ENCODE results near the gene CHD9.
"Not testable (repeated sequence)": the region's sequence is repeated elsewhere in the genome, so short reads cannot be mapped to it uniquely, and the experiment has no call there.

The CHD9 gene

DNA sequence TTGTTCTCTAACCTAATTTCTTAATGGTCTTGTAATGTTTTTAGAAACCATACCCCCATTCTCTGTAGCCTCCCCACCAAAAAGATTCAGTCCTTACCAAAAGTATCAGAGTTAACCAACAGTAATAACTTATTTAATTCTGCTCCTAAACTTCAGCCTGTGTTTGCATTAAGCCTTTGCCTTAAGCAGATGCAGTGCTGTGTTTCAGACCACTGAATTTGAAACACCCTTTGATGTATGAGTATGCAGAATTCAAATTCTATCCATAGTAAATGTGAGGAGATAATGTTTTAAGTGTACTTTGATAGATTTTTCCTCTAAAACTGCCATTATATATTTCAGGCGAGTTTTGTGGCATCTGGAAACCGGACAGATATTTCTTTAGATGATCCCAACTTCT lies 207.9 kb downstream of the CHD9 start:
- no peak for DNase-seq (ENCODE audit: low read depth in 1 of 2, low spot score in 1 of 2)

DNA sequence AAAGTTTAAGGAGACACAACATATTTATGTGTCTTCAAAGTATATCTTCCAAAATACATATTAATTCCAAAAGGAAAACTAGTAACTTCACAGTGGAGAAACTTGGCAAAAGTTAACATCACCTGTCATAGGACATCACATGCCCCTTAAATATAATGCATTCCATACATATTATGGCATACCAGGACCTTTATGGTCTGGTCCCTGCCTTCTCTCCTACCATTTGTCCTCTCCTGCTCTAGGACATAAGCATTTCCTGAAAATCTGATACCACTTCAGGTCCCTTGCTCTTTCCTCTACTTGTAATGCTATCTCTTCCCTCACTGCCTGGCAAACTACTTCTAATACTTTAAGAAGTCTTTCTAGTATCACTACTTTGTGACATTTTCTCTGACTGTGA lies 211.4 kb downstream of the CHD9 start:
- DNase-seq (ENCODE audit: low read depth in 1 of 2, low spot score in 1 of 2), result no peak

DNA sequence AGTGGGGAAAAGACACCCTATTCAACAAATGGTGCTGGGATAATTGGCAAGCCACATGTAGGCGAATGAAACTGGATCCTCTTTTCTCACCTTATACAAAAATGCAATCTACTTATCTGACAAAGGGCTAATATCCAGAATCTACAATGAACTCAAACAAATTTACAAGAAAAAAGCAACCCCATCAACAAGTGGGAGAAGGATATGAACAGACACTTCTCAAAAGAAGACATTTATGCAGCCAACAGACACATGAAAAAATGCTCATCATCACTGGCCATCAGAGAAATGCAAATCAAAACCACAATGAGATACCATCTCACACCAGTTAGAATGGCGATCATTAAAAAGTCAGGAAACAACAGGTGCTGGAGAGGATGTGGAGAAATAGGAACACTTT lies 223.7 kb downstream of the CHD9 start:
- not testable (repeated sequence) for DNase-seq (ENCODE audit: low read depth in 1 of 2, low spot score in 1 of 2)

DNA sequence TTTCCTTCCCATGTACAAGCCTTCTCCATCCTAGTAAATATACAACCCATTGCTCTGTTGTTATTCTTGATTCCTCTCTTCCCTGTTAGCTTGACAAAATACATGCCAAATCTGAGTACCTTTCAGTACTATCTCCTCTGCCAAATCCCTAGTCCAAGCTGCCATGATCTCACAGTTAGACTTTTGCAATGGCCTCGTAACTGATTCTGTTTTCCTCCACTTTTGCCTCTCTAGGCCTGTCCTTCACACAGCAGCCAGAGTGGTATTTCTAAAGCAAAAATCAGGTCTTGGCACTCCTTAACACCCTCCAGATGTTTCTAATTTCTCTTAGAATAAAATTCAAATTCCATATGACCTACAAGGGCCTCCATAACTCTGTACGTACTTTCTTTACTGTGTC lies 226.5 kb downstream of the CHD9 start:
- DNase-seq (ENCODE audit: low read depth in 1 of 2, low spot score in 1 of 2), result no peak

DNA sequence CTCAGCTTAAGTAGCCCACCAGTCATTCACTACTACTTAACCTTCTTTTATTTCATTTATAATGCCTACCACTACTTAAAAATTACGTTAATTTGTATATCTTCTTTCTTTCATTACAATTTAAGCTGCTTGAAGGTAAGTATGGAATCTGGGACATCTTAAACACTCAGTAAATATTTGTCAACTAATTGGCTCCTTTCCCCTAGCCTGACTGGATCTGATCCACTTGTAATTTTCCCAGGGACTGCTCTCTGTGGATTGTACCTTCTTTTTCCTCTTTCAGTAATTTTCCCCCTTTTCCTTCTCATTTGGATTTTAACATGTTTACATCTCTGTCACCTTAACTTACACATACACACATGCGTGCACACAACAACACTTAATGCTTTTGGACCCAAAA lies 227.1 kb downstream of the CHD9 start:
- DNase-seq (ENCODE audit: low read depth in 1 of 2, low spot score in 1 of 2), result no peak

DNA sequence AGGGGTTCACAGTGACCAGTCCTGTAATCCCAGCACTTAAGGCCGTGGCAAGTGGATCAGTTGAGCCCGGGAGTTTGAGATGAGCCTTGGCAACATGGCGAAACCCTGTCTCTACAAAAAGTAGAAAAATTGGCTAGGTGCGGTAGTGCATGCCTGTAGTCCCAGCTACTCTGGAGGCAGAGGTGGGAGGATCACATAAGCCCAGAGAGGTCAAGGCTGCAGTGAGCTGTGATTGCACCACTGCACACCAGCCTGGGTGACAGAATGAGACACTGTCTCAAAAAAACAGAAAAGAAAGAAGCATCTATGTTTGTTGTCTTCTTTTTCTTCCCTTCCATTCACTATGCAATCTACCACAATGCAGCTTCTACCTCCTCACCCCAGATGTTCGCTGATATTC lies 227.5 kb downstream of the CHD9 start:
- no peak for DNase-seq (ENCODE audit: low read depth in 1 of 2, low spot score in 1 of 2)

DNA sequence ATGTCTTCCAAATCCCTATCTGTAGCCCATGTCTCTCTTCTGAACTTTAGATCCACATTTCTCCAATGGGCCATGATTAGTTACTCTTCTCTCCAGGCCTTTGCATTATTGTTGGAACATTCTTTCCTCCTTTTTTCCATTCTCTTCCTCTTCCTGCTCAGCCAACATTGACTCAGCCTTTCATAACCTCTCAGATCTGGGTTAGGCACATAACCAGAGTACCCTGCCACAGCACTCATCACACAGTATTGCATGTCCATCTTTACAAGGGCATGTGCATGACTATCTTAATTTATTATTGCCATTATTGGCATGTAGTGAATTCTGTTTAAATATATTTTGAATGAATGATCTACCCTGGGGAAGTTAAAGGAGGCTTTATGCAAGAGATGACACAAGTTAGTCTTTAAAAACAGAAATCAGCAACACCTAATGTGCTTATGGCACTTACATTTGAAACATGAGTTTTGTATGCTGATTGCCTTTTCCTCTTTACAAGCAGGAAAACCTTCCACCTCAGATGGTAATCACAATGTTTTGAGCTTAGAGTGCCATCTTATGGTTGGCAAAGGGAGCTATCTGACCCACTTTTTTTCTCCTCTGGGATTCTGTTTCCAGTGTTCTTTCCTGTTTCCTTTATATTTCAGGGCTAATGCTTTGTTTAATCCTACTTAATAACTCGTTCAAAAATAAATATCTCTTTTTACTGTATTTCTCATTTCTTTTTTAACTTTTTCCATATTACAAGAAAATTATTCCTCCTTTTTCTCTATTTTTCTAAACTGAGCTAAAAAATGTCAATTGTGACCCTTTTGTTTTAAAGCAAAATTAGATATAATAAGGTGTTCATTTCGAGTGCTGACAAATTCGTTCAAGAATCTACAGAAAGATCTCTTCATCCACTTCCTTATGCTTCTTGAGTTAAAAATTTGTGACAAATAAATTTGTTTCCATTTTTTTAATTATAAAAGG lies 228.5 kb downstream of the CHD9 start:
- DNase-seq (ENCODE audit: low read depth in 1 of 2, low spot score in 1 of 2), result no peak

DNA sequence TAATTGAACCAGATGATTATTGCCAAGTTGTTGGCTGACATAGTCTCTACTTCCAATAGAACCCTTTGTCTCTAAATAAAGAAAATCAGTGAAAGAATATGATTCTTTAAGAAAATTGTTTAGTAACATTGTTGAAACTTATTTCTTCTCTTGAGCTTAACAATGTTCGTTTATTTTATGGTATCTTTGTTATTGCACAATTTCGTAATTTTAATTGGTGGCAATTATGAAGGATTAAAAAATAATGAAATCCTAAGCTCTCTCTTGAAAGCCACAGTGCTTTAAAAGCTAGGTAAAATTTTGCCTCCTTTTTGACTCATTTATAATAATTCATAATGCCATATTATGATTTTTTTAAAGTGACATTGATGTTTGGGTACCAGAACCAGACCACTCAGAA lies 230.4 kb downstream of the CHD9 start:
- no peak for DNase-seq (ENCODE audit: low read depth in 1 of 2, low spot score in 1 of 2)

DNA sequence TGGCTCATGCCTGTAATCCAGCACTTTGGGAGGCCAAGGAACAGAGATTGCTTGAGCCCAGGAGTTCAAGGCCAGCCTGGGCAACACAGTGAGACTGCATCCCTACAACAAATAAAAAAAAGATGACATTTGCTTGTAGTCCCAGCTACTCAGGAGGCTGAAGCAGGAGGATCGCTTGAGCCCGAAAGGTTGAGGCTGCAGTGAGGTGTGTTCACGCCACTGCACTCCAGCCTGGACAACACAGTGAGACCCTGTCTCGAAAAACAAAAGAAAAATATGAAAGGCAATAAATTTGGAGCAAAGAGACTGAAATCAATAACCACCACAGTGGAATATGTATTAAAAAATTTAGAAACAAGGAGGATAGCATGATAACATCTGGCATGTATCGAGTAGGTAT lies 235.7 kb downstream of the CHD9 start:
- DNase-seq (ENCODE audit: low read depth in 1 of 2, low spot score in 1 of 2), result no peak

DNA sequence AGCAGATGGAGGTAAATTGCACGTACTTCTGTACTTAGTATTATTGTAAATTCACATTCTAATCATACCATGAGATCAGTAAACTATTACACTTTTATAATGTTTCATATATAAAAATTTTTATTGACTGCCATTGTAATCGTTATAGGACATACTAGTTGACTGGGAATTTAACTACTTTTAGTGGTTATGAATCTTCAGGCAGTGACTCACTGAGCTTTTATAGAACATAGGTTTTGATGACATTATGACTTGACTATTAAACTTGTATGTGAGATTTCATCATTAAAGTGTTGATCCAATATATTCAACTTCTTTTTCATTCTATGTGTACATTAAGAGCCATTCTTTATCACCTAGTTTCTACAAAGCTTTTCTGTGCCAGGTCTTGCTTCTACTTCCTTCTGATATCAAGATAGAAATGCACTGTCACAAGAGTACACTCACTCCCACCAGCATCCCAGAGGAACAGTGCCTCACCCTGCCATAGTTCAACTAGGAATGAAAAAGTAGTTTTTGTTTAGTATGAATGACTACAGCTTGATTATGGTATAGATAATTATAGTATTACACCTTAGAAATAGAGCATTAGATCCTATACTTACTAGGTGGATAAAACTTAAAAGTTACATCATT lies 237.1 kb downstream of the CHD9 start:
- DNase-seq (ENCODE audit: low read depth in 1 of 2, low spot score in 1 of 2), result no peak

DNA sequence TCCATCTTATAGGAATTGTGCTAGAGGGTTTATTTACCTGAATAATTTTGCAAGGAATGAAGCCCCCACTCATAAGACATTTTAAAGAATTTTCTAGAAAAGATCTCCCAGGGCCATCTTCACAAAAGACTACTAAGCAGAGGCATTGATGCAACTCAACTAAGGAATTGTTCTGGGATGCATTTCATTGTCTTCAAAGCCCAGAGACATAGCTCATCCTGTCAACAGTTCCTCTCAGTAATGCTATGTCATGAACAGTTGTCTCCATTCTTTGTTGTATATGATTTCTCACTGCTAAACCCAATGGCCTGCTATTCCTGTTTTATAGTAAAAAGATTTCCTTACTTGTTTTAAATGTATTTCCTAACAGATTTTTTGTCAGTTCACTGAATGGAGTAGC lies 242.7 kb downstream of the CHD9 start:
- no peak for DNase-seq (ENCODE audit: low read depth in 1 of 2, low spot score in 1 of 2)

DNA sequence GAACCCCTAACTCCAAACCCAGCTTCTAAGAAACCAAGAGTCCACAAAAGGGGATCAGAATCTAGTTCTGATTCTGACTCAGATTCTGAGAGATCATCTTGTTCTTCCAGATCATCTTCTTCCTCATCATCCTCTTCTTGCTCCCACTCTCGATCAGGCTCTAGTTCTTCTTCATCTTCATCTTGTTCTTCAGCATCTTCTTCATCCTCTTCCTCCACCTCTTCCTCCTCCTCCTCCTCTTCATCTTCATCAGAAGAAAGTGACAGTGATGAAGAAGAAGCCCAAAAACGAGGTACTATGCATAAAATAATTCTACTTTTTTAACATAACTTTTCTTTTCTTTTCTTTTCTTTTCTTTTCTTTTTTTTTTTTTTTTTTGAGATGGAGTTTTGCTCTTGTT lies 249.5 kb downstream of the CHD9 start:
- DNase-seq (ENCODE audit: low read depth in 1 of 2, low spot score in 1 of 2), result no peak

DNA sequence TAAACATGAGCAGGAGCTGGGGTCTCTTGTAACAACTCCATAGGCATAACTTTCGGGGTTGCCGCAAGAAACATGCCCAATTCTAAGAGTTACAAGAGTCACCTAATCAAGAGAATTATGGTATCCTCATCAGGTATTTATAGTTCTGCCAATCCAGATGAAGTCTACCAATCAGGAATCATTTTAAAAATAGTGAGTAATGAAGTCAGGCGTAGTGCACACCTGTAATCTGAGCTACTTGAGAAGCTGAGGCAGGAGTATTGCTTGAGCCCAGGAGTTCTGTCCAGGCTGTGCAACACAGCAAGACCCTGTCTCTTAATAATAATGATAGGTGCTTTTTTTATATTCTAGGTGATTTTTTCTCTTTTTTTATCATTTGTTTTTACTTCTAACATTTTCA lies 251.0 kb downstream of the CHD9 start:
- DNase-seq (ENCODE audit: low read depth in 1 of 2, low spot score in 1 of 2), result no peak

DNA sequence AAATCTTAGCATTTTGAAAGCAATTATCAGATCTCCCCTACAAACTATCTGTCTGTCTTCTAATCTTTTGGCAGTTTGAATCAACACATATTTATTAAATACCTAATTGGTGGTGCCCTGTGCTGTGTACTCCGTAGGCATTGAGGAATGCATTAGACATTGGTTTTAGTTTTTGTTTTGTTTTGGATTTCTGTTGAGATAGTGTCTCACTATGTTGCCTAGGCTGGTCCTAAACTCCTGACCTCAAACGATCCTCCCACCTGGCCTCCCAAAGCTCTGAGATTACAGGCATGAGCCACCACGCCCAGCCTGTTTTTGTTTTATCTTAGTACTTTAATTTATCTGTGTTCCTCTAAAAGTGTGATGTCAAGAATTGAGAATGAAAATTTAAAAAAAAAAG lies 254.7 kb downstream of the CHD9 start:
- DNase-seq (ENCODE audit: low read depth in 1 of 2, low spot score in 1 of 2), result no peak

DNA sequence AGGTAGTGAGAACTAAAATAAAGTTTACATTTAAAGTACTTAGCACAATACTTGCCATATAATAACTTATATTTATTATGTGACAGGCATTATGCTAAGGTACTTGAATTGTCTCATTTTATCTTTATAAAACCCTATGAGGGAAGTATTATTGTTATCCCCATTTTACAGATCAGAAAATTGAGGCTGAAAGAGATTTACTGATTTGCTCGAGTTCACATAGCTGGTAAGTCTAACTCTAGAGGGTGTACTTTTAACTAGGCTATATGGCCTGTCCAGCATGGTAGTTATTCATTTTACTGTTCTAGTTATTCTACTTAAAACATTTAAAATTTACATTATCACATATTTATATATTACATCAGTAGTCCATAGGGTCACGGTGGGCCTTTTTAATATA lies 266.2 kb downstream of the CHD9 start:
- DNase-seq (ENCODE audit: low read depth in 1 of 2, low spot score in 1 of 2), result no peak

DNA sequence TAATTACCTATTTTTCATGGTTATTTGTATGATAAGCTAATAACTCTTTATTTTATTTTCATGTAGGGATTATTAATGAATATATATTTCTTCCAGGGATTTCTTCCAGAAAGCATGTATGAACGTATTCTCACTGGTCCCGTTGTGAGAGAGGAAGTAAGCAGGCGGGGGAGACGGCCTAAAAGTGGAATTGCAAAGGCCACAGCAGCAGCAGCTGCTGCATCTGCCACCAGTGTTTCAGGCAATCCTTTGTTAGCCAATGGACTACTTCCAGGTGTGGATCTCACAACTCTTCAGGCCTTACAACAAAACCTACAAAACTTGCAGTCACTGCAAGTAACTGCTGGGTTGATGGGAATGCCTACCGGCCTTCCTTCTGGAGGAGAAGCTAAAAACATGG lies 269.1 kb downstream of the CHD9 start:
- no peak for DNase-seq (ENCODE audit: low read depth in 1 of 2, low spot score in 1 of 2)

DNA sequence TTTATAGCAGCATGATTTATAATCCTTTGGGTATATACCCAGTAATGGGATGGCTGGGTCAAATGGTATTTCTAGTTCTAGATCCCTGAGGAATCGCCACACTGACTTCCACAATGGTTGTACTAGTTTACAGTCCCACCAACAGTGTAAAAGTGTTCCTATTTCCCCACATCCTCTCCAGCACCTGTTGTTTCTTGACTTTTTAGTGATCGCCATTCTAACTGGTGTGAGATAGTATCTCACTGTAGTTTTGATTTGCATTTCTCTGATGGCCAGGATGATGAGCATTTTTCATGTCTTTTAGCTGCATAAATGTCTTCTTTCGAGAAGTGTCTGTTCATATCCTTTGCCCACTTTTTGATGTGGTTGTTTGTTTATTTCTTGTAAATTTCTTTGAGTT lies 276.2 kb downstream of the CHD9 start:
- not testable (repeated sequence) for DNase-seq (ENCODE audit: low read depth in 1 of 2, low spot score in 1 of 2)

DNA sequence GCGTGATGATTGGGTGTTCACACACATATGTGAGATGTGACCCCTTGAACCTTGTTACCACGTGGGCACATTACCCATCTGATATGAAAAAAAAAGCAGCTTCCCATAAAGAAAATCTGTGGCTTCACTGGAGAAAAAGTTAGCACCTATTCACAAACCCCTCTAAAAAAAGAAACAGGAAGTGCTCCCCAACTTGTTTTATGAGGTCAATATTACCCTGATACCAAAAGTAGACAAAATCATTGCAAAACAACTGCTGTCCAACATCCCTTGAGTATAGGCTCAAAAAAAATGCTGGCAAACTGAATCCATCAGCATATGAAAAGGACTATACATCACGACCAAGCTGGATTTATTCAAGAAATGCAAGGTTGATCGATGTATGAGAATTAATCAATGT lies 279.8 kb downstream of the CHD9 start:
- no peak for DNase-seq (ENCODE audit: low read depth in 1 of 2, low spot score in 1 of 2)

DNA sequence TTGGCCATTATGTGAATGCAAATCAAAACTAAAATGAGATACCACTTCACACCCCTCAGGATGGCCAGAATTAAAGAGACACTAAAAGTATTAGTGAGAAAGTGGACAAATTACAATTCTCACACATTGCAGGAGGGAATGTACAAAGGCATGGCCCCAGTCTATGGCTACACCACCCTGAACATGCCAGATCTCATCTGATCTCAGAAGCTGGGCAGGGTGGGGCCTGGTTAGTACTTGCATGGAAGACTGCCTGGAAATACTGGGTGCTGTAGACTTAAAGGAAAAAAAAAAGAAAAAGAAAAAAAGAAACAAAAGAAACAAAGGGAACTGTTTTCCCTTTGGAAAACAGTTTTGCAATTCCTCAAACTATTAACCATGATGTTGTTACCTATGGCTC lies 282.5 kb downstream of the CHD9 start:
- DNase-seq (ENCODE audit: low read depth in 1 of 2, low spot score in 1 of 2), result no peak

DNA sequence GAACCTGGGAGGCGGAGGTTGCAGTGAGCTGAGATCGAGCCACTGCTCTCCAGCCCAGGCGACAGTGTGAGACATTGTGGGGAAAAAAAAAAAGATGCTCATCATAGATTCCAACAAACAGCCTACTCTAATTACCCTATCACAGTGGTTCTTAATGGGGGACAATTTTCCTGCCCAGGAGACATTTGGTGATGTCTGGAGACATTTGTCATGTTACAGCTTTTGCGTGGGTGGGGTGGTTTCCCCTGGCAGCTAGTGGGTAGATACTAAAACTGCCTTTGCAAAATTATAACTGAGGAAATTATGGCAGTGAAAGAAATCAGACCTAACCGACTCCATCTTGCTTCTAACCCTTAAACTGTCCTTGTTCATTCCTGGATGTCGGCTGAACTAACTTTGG lies 287.0 kb downstream of the CHD9 start:
- DNase-seq (ENCODE audit: low read depth in 1 of 2, low spot score in 1 of 2), result no peak

DNA sequence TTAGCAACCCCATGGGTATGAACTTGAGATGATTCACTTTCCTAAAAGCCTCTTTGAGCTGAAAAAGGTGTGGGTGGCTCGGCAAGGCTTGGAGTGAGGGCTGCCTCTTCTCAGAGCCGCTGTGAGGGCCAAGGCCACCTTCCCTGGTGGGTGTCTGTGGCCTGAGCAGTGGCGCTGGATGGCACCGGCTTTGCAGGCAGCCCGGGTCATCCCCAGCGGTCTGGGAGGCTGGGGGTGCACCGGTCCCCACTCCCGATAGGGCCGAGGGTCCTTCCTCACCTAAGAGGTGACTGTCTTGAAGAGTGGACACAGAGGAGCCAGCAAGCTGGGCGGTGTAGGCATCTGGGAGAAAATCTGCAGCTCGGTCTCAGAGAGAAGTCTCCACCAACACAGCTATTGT lies 300.3 kb downstream of the CHD9 start:
- no peak for DNase-seq (ENCODE audit: low read depth in 1 of 2, low spot score in 1 of 2)

DNA sequence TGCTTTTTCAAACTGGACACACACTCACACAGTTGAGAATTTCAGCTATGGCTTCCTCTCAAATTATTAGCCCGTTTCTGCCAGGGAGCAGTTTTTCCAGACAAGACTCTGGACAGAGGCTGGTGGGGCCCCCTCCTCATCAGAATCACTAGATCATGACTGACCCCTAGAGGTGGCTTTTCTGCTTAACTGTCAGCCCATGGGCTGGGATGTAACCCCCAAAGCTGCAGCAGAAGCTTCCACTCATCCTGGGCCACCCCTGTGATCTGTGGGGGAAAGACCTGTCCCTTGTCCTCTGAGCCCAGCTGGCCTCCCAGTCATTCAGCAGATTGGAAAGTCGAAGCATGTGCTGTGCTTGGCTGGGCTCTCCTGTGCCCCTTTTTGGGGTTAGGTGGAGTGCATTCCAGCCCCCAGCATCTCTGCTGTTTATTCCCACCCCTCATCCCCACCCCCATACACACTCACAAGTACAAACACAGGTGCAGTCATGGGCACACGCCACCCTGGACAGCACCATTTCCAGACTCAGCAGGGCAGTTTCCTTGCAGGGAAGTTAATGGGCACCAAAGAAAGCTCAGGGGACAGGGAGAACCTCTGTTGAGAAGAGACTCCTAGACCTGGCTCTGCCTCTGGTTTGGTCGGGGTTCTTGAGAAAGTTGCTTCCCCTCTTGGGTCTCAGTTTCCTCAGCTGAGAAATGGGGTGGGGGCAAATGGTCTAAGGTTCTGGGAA lies 301.9 kb downstream of the CHD9 start:
- DNase-seq (ENCODE audit: low read depth in 1 of 2, low spot score in 1 of 2), result no peak

Data from activated T-helper 1 cell treated with anti-CD3 and anti-CD28 coated beads, Interleukin-2, amount 50 U/mL, for 16 hours (primary cell).